Astrocyte (in vitro differentiated cells and primary cell): ENCODE data around the gene RRP36. TPM values are rescaled to one million over a fixed set of nuclear protein-coding genes. Genes with fewer than 3 reads are reported as not detected.

ENCODE experiments used
- DNase-seq: peaks from one replicate; pipeline ENCODE4 v3.0.0-alpha.2; 2010; ENCODE audit warnings: low read depth
- FAIRE-seq: peaks from 2 replicates; lab custom pipeline; 2011; peaks lifted over from hg19 to GRCh38; lab: Jason Lieb, UNC
- H2AFZ ChIP-seq: 2 replicates; pipeline ENCODE4 v1.6.0; 2012; ENCODE audit warnings: low read depth, low read length, inconsistent platforms
- H3K27ac ChIP-seq: 2 replicates; pipeline ENCODE4 v1.5.1; 2011; ENCODE audit warnings: low read depth, low read length, inconsistent platforms
- H3K27me3 ChIP-seq: 2 replicates; pipeline ENCODE4 v1.6.0; 2011; ENCODE audit warnings: low read length, inconsistent platforms; ENCODE audit not compliant: insufficient read depth
- H3K36me3 ChIP-seq: 2 replicates; pipeline ENCODE4 v1.5.1; 2011; ENCODE audit warnings: low read length, inconsistent platforms; ENCODE audit not compliant: insufficient read depth
- H3K4me1 ChIP-seq: 2 replicates; pipeline ENCODE4 v1.5.1; 2011; ENCODE audit warnings: low read length, inconsistent platforms; ENCODE audit not compliant: insufficient read depth
- H3K4me2 ChIP-seq: 2 replicates; pipeline ENCODE4 v1.6.0; 2012; ENCODE audit warnings: low read length, inconsistent platforms
- H3K4me3 ChIP-seq: 2 replicates; pipeline ENCODE4 v1.5.1; 2011; ENCODE audit warnings: low read depth, mild to moderate bottlenecking, low read length, inconsistent platforms; ENCODE audit not compliant: insufficient read depth
- H3K79me2 ChIP-seq: 2 replicates; pipeline ENCODE4 v1.6.0; 2012; ENCODE audit warnings: mild to moderate bottlenecking, low read length, inconsistent platforms; ENCODE audit not compliant: insufficient read depth
- H3K9ac ChIP-seq: 2 replicates; pipeline ENCODE4 v1.6.0; 2012; ENCODE audit warnings: mild to moderate bottlenecking, low read length, inconsistent platforms
- H3K9me3 ChIP-seq: 2 replicates; pipeline ENCODE4 v1.5.1; 2012; ENCODE audit warnings: low read depth, mild to moderate bottlenecking, low read length, inconsistent platforms; ENCODE audit not compliant: insufficient read depth
- H4K20me1 ChIP-seq: 2 replicates; pipeline ENCODE4 v1.6.0; 2012; ENCODE audit warnings: low read length, inconsistent platforms; ENCODE audit not compliant: insufficient read depth
- H3K27ac Mint-ChIP-seq: one replicate; pipeline ENCODE4 v1.8.0; 2021; ENCODE audit warnings: mild to moderate bottlenecking, mixed read lengths; ENCODE audit not compliant: unreplicated experiment
- H3K27me3 Mint-ChIP-seq: one replicate; pipeline ENCODE4 v1.8.0; 2021; ENCODE audit warnings: low read depth, mixed read lengths; ENCODE audit not compliant: unreplicated experiment
- H3K36me3 Mint-ChIP-seq: one replicate; pipeline ENCODE4 v1.8.0; 2021; ENCODE audit warnings: low read depth, mixed read lengths; ENCODE audit not compliant: unreplicated experiment
- H3K4me1 Mint-ChIP-seq: one replicate; pipeline ENCODE4 v1.8.0; 2021; ENCODE audit warnings: low read depth, mixed read lengths; ENCODE audit not compliant: unreplicated experiment
- H3K4me3 Mint-ChIP-seq: one replicate; pipeline ENCODE4 v1.8.0; 2021; ENCODE audit warnings: mild to moderate bottlenecking, moderate library complexity, mixed read lengths; ENCODE audit not compliant: unreplicated experiment
- H3K9me3 Mint-ChIP-seq: one replicate; pipeline ENCODE4 v1.8.0; 2021; ENCODE audit warnings: mild to moderate bottlenecking, mixed read lengths; ENCODE audit not compliant: unreplicated experiment
- EZH2 ChIP-seq: IDR thresholded peaks from 2 replicates; pipeline ENCODE4 v1.6.1; 2012; ENCODE audit warnings: mild to moderate bottlenecking, low read length, inconsistent platforms; ENCODE audit not compliant: insufficient read depth
- total RNA-seq: library from RNA; stranded (reverse); gene quantifications from 2 replicates; pipeline ENCODE4 v1.2.1, GENCODE V29; 2021
- TF ChIP-seq, protein P1 (sequence below): IDR thresholded peaks from 2 replicates; pipeline ENCODE4 v1.5.1; 2011; ENCODE audit warnings: low read depth, mild to moderate bottlenecking, inconsistent platforms, low read length, moderate library complexity; ENCODE audit not compliant: insufficient read depth

Gene RRP36
- total RNA-seq, 1 donor from 2014 or later = 77.9 TPM

DNA sequence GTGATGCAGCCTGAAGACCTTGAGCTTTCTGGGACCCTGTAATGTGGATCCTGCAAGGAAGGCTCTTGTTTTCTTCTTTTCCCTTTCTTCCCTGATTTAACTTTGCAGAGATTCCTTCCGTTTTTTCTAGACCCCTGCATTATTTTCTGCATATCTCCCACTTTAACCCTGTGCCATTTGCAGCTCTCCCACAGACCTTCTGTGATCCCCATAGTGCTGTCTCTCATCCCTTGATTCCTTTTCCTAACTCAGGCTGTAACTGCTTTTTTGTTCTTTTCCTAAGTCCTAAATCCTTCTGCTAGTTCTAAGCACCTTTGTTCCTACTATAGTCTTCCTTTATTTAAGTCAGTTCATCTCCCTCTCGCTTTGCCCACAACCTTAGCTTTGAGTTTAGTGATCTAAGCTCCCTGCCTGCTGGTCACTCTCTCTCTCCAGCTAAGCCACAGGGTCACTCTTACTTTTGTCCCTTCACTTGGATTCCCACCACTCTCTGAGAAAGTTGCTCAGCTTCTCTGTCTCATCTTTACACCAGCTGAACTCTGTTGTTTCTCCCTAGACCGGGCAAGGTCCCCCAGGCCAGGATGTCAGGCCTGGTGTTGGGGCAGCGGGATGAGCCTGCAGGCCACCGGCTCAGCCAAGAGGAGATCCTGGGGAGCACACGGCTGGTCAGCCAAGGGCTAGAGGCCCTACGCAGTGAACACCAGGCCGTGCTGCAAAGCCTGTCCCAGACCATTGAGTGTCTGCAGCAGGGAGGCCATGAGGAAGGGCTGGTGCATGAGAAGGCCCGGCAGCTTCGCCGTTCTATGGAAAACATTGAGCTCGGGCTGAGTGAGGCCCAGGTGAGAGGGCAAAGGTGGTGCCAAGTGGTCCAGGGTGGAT, 39.6 kb downstream of the RRP36 start:
- DNase-seq = no peak
- peaks cover 8% of the 10 kb centered on the region for H3K36me3 ChIP-seq
- TF ChIP-seq, protein P1, sequence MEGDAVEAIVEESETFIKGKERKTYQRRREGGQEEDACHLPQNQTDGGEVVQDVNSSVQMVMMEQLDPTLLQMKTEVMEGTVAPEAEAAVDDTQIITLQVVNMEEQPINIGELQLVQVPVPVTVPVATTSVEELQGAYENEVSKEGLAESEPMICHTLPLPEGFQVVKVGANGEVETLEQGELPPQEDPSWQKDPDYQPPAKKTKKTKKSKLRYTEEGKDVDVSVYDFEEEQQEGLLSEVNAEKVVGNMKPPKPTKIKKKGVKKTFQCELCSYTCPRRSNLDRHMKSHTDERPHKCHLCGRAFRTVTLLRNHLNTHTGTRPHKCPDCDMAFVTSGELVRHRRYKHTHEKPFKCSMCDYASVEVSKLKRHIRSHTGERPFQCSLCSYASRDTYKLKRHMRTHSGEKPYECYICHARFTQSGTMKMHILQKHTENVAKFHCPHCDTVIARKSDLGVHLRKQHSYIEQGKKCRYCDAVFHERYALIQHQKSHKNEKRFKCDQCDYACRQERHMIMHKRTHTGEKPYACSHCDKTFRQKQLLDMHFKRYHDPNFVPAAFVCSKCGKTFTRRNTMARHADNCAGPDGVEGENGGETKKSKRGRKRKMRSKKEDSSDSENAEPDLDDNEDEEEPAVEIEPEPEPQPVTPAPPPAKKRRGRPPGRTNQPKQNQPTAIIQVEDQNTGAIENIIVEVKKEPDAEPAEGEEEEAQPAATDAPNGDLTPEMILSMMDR = no peak
- TF ChIP-seq EZH2 = no peak
- no peaks in the 10 kb centered on the region for H4K20me1 ChIP-seq
- Mint-ChIP-seq H3K4me3 (peak overlapping the region; percentile 96), H3K4me1 (peaks cover 15% of the 10 kb centered on the region), H3K36me3 (peaks cover 17% of the 10 kb centered on the region), H3K27me3 (no peaks in the 10 kb centered on the region), H3K9me3 (no peaks in the 10 kb centered on the region), H3K27ac (no peak overlapping the region)
- no peaks in the 10 kb centered on the region for H3K9me3 ChIP-seq
- peaks cover 30% of the 10 kb centered on the region for H3K4me1 ChIP-seq
- H3K27me3 ChIP-seq = no peaks in the 10 kb centered on the region
- FAIRE-seq = no peak
- H3K4me3 ChIP-seq = no peak overlapping the region
- H3K27ac ChIP-seq = no peak overlapping the region
- no peak overlapping the region for H2AFZ ChIP-seq
- H3K4me2 ChIP-seq = peak overlapping the region; percentile 95
- peak overlapping the region; percentile 98 for H3K9ac ChIP-seq
- H3K79me2 ChIP-seq = peaks cover 30% of the 10 kb centered on the region

DNA sequence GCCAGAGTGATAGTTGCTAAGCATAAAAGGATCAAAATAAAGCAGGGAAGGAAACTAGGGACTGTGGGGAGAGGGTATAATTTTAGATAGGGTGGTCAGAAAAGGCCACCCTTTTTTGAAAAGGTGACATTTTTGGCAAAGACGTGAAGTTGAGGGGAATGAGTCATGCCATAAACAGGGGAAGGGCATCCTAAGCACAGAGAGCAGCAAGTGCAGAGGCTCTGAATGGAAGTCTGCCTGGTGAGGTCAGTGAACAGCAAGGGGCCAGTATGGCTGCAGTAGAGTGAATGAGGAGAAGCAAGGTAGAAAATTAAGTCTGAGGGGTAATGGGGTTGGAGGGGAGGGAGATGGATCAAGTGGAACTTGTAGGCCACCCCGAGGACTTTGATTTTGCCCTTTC, 40.4 kb downstream of the RRP36 start:
- peaks cover 30% of the 10 kb centered on the region for H3K79me2 ChIP-seq
- Mint-ChIP-seq H3K27ac (no peak overlapping the region), H3K9me3 (no peaks in the 10 kb centered on the region), H3K4me3 (peak overlapping the region; percentile 96), H3K36me3 (peaks cover 22% of the 10 kb centered on the region), H3K27me3 (no peaks in the 10 kb centered on the region), H3K4me1 (peaks cover 15% of the 10 kb centered on the region)
- H3K4me2 ChIP-seq = peak overlapping the region; percentile 95
- H3K9me3 ChIP-seq = no peaks in the 10 kb centered on the region
- no peak overlapping the region for H3K27ac ChIP-seq
- TF ChIP-seq, protein P1 = no peak
- TF ChIP-seq EZH2 = no peak
- H4K20me1 ChIP-seq = no peaks in the 10 kb centered on the region
- FAIRE-seq = no peak
- H3K4me1 ChIP-seq = peaks cover 30% of the 10 kb centered on the region
- DNase-seq = peak; percentile 43
- H3K36me3 ChIP-seq = peaks cover 8% of the 10 kb centered on the region
- H2AFZ ChIP-seq = no peak overlapping the region
- peak overlapping the region; percentile 39 for H3K9ac ChIP-seq
- H3K4me3 ChIP-seq = no peak overlapping the region
- no peaks in the 10 kb centered on the region for H3K27me3 ChIP-seq

DNA sequence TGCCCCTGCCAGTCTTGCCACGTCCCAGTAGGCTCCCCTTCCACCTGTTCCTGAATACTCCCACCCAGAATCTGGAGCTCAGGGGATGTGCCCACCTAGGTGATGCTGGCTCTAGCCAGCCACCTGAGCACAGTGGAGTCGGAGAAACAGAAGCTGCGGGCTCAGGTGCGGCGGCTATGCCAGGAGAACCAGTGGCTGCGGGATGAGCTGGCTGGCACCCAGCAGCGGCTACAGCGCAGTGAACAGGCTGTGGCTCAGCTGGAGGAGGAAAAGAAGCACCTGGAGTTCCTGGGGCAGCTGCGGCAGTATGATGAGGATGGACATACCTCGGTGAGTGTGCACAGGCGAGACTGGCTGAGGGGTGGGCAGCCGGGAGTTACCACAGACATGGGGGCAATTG, 41.4 kb downstream of the RRP36 start:
- DNase-seq = no peak
- no peaks in the 10 kb centered on the region for H3K27me3 Mint-ChIP-seq
- H3K4me1 Mint-ChIP-seq = peaks cover 15% of the 10 kb centered on the region
- no peak overlapping the region for H2AFZ ChIP-seq
- H4K20me1 ChIP-seq = no peaks in the 10 kb centered on the region
- H3K79me2 ChIP-seq = peaks cover 27% of the 10 kb centered on the region
- H3K27ac Mint-ChIP-seq = peak overlapping the region; percentile 30
- H3K4me1 ChIP-seq = peaks cover 30% of the 10 kb centered on the region
- H3K36me3 Mint-ChIP-seq = peaks cover 22% of the 10 kb centered on the region
- no peak overlapping the region for H3K9ac ChIP-seq
- no peak overlapping the region for H3K27ac ChIP-seq
- H3K9me3 ChIP-seq = no peaks in the 10 kb centered on the region
- TF ChIP-seq, protein P1 = no peak
- no peak for TF ChIP-seq EZH2
- no peak overlapping the region for H3K4me3 Mint-ChIP-seq
- H3K4me2 ChIP-seq = no peak overlapping the region
- FAIRE-seq = no peak
- peaks cover 6% of the 10 kb centered on the region for H3K36me3 ChIP-seq
- H3K27me3 ChIP-seq = no peaks in the 10 kb centered on the region
- no peaks in the 10 kb centered on the region for H3K9me3 Mint-ChIP-seq
- no peak overlapping the region for H3K4me3 ChIP-seq
